HepG2 (cell line): ENCODE data around the gene WDR18. TPM values are rescaled to one million over a fixed set of nuclear protein-coding genes. Genes with fewer than 3 reads are reported as not detected.

Source experiments
- FOXO1 ChIP-seq: sonication (generic); formaldehyde crosslinking; IDR thresholded peaks from 2 replicates; pipeline ENCODE4 v1.4.0; 2020; ENCODE audit warnings: missing genetic modification reagents
- HNRNPLL ChIP-seq: fragments of 200-400 bp; formaldehyde crosslinking; IDR thresholded peaks from 2 replicates; pipeline ENCODE4 v1.6.1; 2017; ENCODE audit warnings: mild to moderate bottlenecking, low read depth, low read length; ENCODE audit not compliant: poor library complexity, severe bottlenecking
- HOMEZ ChIP-seq: IDR thresholded peaks from 2 replicates; pipeline ENCODE4 v1.6.1; 2016; ENCODE audit warnings: low read depth
- KAT8 ChIP-seq: IDR thresholded peaks from 2 replicates; pipeline ENCODE4 v1.6.1; 2016; ENCODE audit warnings: missing genetic modification reagents, missing compliant biosample characterization
- KDM6A ChIP-seq: IDR thresholded peaks from 2 replicates; pipeline ENCODE4 v1.6.1; 2016; ENCODE audit warnings: low read depth
- LCORL ChIP-seq, 2 experiments: fragments of 450-650 bp in 1 of 2; sonication (generic) in 1 of 2; formaldehyde crosslinking in 1 of 2; IDR thresholded peaks; 2 replicates each; pipeline versions ENCODE4 v1.5.0 to v1.6.1; 2017 to 2020; ENCODE audit warnings: antibody characterized with exemption in 1 of 2, missing genetic modification reagents in 1 of 2
- MATR3 ChIP-seq: sonication (generic); formaldehyde crosslinking; IDR thresholded peaks from 2 replicates; pipeline ENCODE4 v1.4.0; 2020; ENCODE audit warnings: missing genetic modification reagents
- NCOA2 ChIP-seq: sonication (generic); formaldehyde crosslinking; IDR thresholded peaks from 2 replicates; pipeline ENCODE4 v1.8.0; 2022; ENCODE audit warnings: inconsistent platforms
- PHF8 ChIP-seq: sonication (generic); formaldehyde crosslinking; IDR thresholded peaks from 2 replicates; pipeline ENCODE4 v1.5.0; 2020; ENCODE audit warnings: missing genetic modification reagents
- POLR2G ChIP-seq: fragments of 200-400 bp; formaldehyde crosslinking; IDR thresholded peaks from 2 replicates; pipeline ENCODE4 v1.6.1; 2018; ENCODE audit warnings: mild to moderate bottlenecking, low read depth, low read length, moderate library complexity
- RAD51 ChIP-seq: fragments of 450-650 bp; IDR thresholded peaks from 2 replicates; pipeline ENCODE4 v1.6.1; 2016; ENCODE audit warnings: borderline replicate concordance
- SP1 ChIP-seq, 2 experiments: fragments of 450-650 bp in 1 of 2; sonication (generic) in 1 of 2; formaldehyde crosslinking in 1 of 2; IDR thresholded peaks; 2 replicates each; pipeline versions ENCODE4 v1.4.0 to v1.6.1; 2016 to 2020; ENCODE audit warnings: missing genetic modification reagents in 1 of 2
- TCF7L2 ChIP-seq: IDR thresholded peaks from 2 replicates; pipeline ENCODE4 v1.6.1; 2011; ENCODE audit warnings: mild to moderate bottlenecking, low read depth, low read length, moderate library complexity
- ZFYVE20 ChIP-seq: sonication (generic); formaldehyde crosslinking; IDR thresholded peaks from 2 replicates; pipeline ENCODE4 v1.8.0; 2023; ENCODE audit warnings: low read depth, mild to moderate bottlenecking, moderate library complexity, missing genetic modification reagents, borderline replicate concordance
- ZKSCAN8 ChIP-seq: IDR thresholded peaks from 2 replicates; pipeline ENCODE4 v1.6.1; 2016; ENCODE audit warnings: borderline replicate concordance, missing genetic modification reagents, missing compliant biosample characterization
- ZNF333 ChIP-seq: sonication (generic); formaldehyde crosslinking; IDR thresholded peaks from 2 replicates; pipeline ENCODE4 v1.4.0; 2020; ENCODE audit warnings: mild to moderate bottlenecking, missing genetic modification reagents, borderline replicate concordance
- ZNF451 ChIP-seq: sonication (generic); formaldehyde crosslinking; IDR thresholded peaks from 2 replicates; pipeline ENCODE4 v1.5.0; 2020; ENCODE audit warnings: mild to moderate bottlenecking, missing genetic modification reagents
- ZNF619 ChIP-seq: sonication (generic); formaldehyde crosslinking; IDR thresholded peaks from 2 replicates; pipeline ENCODE4 v1.4.0; 2020; ENCODE audit warnings: mild to moderate bottlenecking, missing genetic modification reagents
- ZNF644 ChIP-seq: IDR thresholded peaks from 2 replicates; pipeline ENCODE4 v1.6.1; 2016; ENCODE audit warnings: low read depth
- ZNF761 ChIP-seq: sonication (generic); formaldehyde crosslinking; conservative IDR thresholded peaks from 2 replicates; pipeline ENCODE4 v1.4.0; 2020; ENCODE audit warnings: mild to moderate bottlenecking, missing genetic modification reagents
- ZNF768 ChIP-seq: sonication (generic); formaldehyde crosslinking; IDR thresholded peaks from 2 replicates; pipeline ENCODE4 v1.4.0; 2020; ENCODE audit warnings: missing genetic modification reagents
- ZSCAN30 ChIP-seq: sonication (generic); formaldehyde crosslinking; IDR thresholded peaks from 2 replicates; pipeline ENCODE4 v1.5.0; 2020; ENCODE audit warnings: mild to moderate bottlenecking, missing genetic modification reagents
- polyA plus RNA-seq, 8 experiments: library from polyadenylated mRNA; depleted of rRNA in 3 of 8; stranded (reverse) in 7 of 8; unstranded in 1 of 8; fragments of >200 nt; fragmentation: Illumina TruSeq in 4 of 8; extraction: Trizol in 4 of 8; gene quantifications; 2 replicates each; pipeline versions ENCODE4 v1.2.1 to v1.2.3, GENCODE V29; 2011 to 2016; ENCODE audit warnings: low read depth in 4 of 8, missing spikeins in 1 of 8, mixed read lengths in 1 of 8; ENCODE audit not compliant: insufficient read depth in 1 of 8
- total RNA-seq, 5 experiments: library from RNA; depleted of rRNA; stranded (reverse); fragments of >200 nt; fragmentation: Illumina TruSeq; extraction: Trizol; gene quantifications; 2 replicates each; pipeline ENCODE4 v1.2.3, GENCODE V29; 2016; ENCODE audit warnings: low read depth in 1 of 5
- TF ChIP-seq, protein P1 (sequence below): sonication (generic); formaldehyde crosslinking; IDR thresholded peaks from 2 replicates; pipeline ENCODE4 v1.8.0; 2022; ENCODE audit warnings: missing genetic modification reagents, mild to moderate bottlenecking, moderate library complexity, borderline replicate concordance
- TF ChIP-seq, protein P2 (sequence below): IDR thresholded peaks from 2 replicates; pipeline ENCODE4 v1.6.1; 2016; ENCODE audit warnings: missing biosample characterization, missing genetic modification reagents, low read depth
- TF ChIP-seq, protein P3 (sequence below): sonication (generic); formaldehyde crosslinking; IDR thresholded peaks from 2 replicates; pipeline ENCODE4 v1.9.0; 2022; ENCODE audit warnings: missing genetic modification reagents, mild to moderate bottlenecking, borderline replicate concordance

The WDR18 gene
- total and polyA plus RNA-seq, 2 of the 13 experiments (the other 11 are each of a cell fraction or from before 2014, with no cell fraction given) = 36.4 to 47.6 TPM

GRCh38 chr19:1020868-1021425 is 36.8 kb downstream of the WDR18 start, which contains the start of gene TMEM259 (continued):
- TF ChIP-seq, protein P1, sequence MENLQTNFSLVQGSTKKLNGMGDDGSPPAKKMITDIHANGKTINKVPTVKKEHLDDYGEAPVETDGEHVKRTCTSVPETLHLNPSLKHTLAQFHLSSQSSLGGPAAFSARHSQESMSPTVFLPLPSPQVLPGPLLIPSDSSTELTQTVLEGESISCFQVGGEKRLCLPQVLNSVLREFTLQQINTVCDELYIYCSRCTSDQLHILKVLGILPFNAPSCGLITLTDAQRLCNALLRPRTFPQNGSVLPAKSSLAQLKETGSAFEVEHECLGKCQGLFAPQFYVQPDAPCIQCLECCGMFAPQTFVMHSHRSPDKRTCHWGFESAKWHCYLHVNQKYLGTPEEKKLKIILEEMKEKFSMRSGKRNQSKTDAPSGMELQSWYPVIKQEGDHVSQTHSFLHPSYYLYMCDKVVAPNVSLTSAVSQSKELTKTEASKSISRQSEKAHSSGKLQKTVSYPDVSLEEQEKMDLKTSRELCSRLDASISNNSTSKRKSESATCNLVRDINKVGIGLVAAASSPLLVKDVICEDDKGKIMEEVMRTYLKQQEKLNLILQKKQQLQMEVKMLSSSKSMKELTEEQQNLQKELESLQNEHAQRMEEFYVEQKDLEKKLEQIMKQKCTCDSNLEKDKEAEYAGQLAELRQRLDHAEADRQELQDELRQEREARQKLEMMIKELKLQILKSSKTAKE (CRISPR knock-in tag) = no peak
- TF ChIP-seq LCORL (IDR thresholded peaks at IDR 0.05) = no peak
- TF ChIP-seq LCORL (CRISPR knock-in tag; IDR thresholded peaks at IDR 0.05) = no peak; the same call in 1 of the 2 replicates
- TF ChIP-seq, protein P2, sequence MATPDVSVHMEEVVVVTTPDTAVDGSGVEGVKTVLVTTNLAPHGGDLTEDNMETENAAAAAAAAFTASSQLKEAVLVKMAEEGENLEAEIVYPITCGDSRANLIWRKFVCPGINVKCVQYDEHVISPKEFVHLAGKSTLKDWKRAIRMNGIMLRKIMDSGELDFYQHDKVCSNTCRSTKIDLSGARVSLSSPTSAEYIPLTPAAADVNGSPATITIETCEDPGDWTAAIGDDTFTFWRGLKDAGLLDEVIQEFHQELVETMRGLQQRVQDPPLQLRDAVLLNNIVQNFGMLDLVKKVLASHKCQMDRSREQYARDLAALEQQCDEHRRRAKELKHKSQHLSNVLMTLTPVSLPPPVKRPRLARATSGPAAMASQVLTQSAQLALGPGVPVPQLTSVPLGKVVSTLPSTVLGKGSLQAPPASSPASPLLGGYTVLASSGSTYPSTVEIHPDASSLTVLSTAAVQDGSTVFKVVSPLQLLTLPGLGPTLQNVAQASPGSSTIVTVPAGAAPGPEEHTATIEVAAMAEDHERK (CRISPR knock-in tag) = 0 out of 2 replicates have a peak, but pooled peaks have one; percentile 47
- TF ChIP-seq ZKSCAN8 (CRISPR knock-in tag) = no peak
- TF ChIP-seq ZSCAN30 (CRISPR knock-in tag) = no peak
- peak; percentile 17; the same call in 1 of the 2 replicates for TF ChIP-seq ZNF761 (CRISPR knock-in tag)
- no peak for TF ChIP-seq MATR3 (CRISPR knock-in tag)
- TF ChIP-seq ZFYVE20 (CRISPR knock-in tag) = no peak
- no peak for TF ChIP-seq KDM6A (CRISPR knock-in tag)
- TF ChIP-seq RAD51 = no peak
- peak; percentile 32; the same call in 1 of the 2 replicates for TF ChIP-seq ZNF768 (CRISPR knock-in tag)
- peak; percentile 85 for TF ChIP-seq POLR2G
- TF ChIP-seq PHF8 (CRISPR knock-in tag) = peak; percentile 72
- peak; percentile 88 for TF ChIP-seq HNRNPLL
- TF ChIP-seq ZNF451 (CRISPR knock-in tag) = no peak
- TF ChIP-seq ZNF644 (CRISPR knock-in tag) = no peak
- no peak for TF ChIP-seq ZNF333 (CRISPR knock-in tag)
- TF ChIP-seq HOMEZ (CRISPR knock-in tag) = no peak
- TF ChIP-seq, protein P3, sequence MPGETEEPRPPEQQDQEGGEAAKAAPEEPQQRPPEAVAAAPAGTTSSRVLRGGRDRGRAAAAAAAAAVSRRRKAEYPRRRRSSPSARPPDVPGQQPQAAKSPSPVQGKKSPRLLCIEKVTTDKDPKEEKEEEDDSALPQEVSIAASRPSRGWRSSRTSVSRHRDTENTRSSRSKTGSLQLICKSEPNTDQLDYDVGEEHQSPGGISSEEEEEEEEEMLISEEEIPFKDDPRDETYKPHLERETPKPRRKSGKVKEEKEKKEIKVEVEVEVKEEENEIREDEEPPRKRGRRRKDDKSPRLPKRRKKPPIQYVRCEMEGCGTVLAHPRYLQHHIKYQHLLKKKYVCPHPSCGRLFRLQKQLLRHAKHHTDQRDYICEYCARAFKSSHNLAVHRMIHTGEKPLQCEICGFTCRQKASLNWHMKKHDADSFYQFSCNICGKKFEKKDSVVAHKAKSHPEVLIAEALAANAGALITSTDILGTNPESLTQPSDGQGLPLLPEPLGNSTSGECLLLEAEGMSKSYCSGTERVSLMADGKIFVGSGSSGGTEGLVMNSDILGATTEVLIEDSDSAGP = peak; percentile 69; the same call in 1 of the 2 replicates
- TF ChIP-seq SP1 (IDR thresholded peaks at IDR 0.05) = no peak
- TF ChIP-seq SP1 (CRISPR knock-in tag; IDR thresholded peaks at IDR 0.05) = peak; percentile 48; the same call in 1 of the 2 replicates
- TF ChIP-seq FOXO1 = peak; percentile 33; the same call in 1 of the 2 replicates
- TF ChIP-seq NCOA2 (CRISPR knock-in tag) = no peak
- TF ChIP-seq ZNF619 (CRISPR knock-in tag) = no peak
- TF ChIP-seq KAT8 (CRISPR knock-in tag) = peak; percentile 46; the same call in 1 of the 2 replicates
- TF ChIP-seq TCF7L2 = no peak
